Measurements from ENCODE around the gene GSX1.

DNA sequence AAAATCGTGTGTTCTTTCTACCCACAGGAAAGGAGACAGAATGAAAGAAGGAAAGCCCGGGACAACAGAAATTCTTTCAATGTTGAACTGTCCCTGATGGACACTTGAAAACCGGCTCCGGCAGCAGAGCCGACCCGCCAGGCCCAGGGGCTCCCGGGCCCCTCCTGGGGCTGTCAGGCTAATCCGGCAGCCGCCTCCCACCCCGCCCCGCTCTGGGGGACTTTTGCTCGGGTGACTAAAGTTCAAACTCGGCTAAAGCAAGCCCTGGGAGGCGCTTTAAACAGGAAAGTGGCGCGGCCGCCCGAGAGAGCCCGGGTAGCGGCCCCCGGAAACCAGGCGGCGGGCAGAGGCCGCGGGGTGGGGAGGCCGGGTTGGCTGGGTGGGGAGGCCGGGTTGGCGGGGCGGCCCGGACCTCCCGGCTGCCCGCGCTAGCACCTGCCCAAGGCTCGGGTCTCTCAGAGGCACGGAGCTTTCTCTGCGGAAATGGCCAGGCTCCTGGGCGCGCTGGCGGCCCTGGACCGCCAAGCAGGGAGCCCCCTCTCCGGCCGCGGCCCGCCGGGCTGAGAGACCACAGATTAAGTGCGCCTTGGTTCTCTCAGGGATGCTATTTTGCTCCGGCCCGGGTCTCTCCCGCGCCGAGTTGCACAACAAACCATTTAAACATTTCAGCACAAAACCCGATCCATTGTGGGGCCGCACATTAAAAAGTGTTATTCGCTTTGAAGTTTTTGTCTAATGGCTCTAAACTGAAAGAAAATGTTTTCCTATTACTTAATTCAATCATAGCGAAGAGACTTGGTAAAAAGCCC, 2.6 kb upstream of the GSX1 start:
- TF ChIP-seq, protein P1, sequence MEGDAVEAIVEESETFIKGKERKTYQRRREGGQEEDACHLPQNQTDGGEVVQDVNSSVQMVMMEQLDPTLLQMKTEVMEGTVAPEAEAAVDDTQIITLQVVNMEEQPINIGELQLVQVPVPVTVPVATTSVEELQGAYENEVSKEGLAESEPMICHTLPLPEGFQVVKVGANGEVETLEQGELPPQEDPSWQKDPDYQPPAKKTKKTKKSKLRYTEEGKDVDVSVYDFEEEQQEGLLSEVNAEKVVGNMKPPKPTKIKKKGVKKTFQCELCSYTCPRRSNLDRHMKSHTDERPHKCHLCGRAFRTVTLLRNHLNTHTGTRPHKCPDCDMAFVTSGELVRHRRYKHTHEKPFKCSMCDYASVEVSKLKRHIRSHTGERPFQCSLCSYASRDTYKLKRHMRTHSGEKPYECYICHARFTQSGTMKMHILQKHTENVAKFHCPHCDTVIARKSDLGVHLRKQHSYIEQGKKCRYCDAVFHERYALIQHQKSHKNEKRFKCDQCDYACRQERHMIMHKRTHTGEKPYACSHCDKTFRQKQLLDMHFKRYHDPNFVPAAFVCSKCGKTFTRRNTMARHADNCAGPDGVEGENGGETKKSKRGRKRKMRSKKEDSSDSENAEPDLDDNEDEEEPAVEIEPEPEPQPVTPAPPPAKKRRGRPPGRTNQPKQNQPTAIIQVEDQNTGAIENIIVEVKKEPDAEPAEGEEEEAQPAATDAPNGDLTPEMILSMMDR (conservative IDR thresholded peaks at IDR 0.05 in 1 of 2, IDR thresholded peaks at IDR 0.05 in 1 of 2; ENCODE audit: low read depth in 1 of 2, low read length in 2 of 2), result no peak
- peak; percentile 91 for TF ChIP-seq EZH2 (IDR thresholded peaks at IDR 0.05; ENCODE audit: low read length, missing control alignments)
